ENCODE results near the gene CHRD.

CHRD gene

GRCh38 chr3:184380185-184380626, 352 bp downstream of the CHRD start:
- DNase-seq (ENCODE audit: low read depth): no peak
- TF ChIP-seq, protein P1, sequence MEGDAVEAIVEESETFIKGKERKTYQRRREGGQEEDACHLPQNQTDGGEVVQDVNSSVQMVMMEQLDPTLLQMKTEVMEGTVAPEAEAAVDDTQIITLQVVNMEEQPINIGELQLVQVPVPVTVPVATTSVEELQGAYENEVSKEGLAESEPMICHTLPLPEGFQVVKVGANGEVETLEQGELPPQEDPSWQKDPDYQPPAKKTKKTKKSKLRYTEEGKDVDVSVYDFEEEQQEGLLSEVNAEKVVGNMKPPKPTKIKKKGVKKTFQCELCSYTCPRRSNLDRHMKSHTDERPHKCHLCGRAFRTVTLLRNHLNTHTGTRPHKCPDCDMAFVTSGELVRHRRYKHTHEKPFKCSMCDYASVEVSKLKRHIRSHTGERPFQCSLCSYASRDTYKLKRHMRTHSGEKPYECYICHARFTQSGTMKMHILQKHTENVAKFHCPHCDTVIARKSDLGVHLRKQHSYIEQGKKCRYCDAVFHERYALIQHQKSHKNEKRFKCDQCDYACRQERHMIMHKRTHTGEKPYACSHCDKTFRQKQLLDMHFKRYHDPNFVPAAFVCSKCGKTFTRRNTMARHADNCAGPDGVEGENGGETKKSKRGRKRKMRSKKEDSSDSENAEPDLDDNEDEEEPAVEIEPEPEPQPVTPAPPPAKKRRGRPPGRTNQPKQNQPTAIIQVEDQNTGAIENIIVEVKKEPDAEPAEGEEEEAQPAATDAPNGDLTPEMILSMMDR (IDR thresholded peaks at IDR 0.05; ENCODE audit: low read depth, low read length, missing control alignments): no peak
- no peak overlapping the region for H3K4me3 ChIP-seq (ENCODE audit: low read depth, low read length)

GRCh38 chr3:184380627-184381260, 890 bp downstream of the CHRD start:
- H3K4me3 ChIP-seq (ENCODE audit: low read depth, low read length): no peak overlapping the region

GRCh38 chr3:184381261-184382224, 1.7 kb downstream of the CHRD start:
- no peak overlapping the region for H3K4me3 ChIP-seq (ENCODE audit: low read depth, low read length)
- TF ChIP-seq, protein P1 (IDR thresholded peaks at IDR 0.05; ENCODE audit: low read depth, low read length, missing control alignments): no peak
- no peak for DNase-seq (ENCODE audit: low read depth)

More at GRCh38 chr3:184380627-184381260, 890 bp downstream of the CHRD start:
- no peak for DNase-seq (ENCODE audit: low read depth)
- TF ChIP-seq, protein P1 (IDR thresholded peaks at IDR 0.05; ENCODE audit: low read depth, low read length, missing control alignments): no peak

- no peak for DNase-seq (ENCODE audit: low read depth)
- H3K4me3 ChIP-seq (ENCODE audit: low read depth, low read length): no peak overlapping the region
- TF ChIP-seq, protein P1 (IDR thresholded peaks at IDR 0.05; ENCODE audit: low read depth, low read length, missing control alignments): no peak
These were observed 2.6 kb downstream of the CHRD start for GRCh38 chr3:184382326-184383032.

DNA sequence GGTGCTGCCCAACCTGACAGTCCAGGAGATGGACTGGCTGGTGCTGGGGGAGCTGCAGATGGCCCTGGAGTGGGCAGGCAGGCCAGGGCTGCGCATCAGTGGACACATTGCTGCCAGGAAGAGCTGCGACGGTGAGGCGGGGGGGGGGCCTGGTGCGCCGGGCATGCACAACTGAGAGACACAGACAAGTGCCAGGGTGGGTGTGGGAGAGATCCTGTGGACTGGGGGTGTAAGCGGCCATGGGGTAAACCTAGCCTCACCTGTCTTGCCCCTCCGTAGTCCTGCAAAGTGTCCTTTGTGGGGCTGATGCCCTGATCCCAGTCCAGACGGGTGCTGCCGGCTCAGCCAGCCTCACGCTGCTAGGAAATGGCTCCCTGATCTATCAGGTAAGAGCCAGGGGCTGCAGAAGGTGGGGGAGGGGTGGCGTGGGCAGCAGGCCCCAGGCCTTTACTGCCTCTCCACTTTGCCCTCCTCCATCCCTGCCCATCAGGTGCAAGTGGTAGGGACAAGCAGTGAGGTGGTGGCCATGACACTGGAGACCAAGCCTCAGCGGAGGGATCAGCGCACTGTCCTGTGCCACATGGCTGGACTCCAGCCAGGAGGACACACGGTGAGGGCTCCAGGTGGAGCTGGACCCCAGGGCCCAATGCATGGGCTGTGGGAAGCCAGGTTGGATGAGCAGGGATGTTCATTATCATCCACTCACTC, 3.3 kb downstream of the CHRD start:
- TF ChIP-seq, protein P1 (IDR thresholded peaks at IDR 0.05; ENCODE audit: low read depth, low read length, missing control alignments): no peak
- DNase-seq (ENCODE audit: low read depth): no peak

GRCh38 chr3:184384342-184384741, 4.5 kb downstream of the CHRD start:
- TF ChIP-seq, protein P1 (IDR thresholded peaks at IDR 0.05; ENCODE audit: low read depth, low read length, missing control alignments): no peak
- no peak for DNase-seq (ENCODE audit: low read depth)
- no peak overlapping the region for H3K4me3 ChIP-seq (ENCODE audit: low read depth, low read length)

More for the DNA sequence above, 3.3 kb downstream of the CHRD start:
- H3K4me3 ChIP-seq (ENCODE audit: low read depth, low read length): no peak overlapping the region

All from GM12864 (cell line).